HepG2 (cell line): ENCODE measurements around the gene TMEM63B. TPM values are rescaled to one million over a fixed set of nuclear protein-coding genes. Genes with fewer than 3 reads are reported as not detected.

Experiments used
- ARID5B ChIP-seq: IDR thresholded peaks from 2 replicates; pipeline ENCODE4 v1.4.0; 2020; ENCODE audit warnings: mild to moderate bottlenecking, missing genetic modification reagents
- ELF3 ChIP-seq: IDR thresholded peaks from 2 replicates; pipeline ENCODE4 v1.6.1; 2016; ENCODE audit warnings: missing genetic modification reagents, missing compliant biosample characterization
- KDM1A ChIP-seq: IDR thresholded peaks from 2 replicates; pipeline ENCODE4 v1.6.1; 2016; ENCODE audit warnings: missing compliant biosample characterization
- PAX8 ChIP-seq: sonication (generic); formaldehyde crosslinking; IDR thresholded peaks from 2 replicates; pipeline ENCODE4 v1.8.0; 2022; ENCODE audit warnings: mild to moderate bottlenecking, missing genetic modification reagents, borderline replicate concordance
- RFX5 ChIP-seq: IDR thresholded peaks from 2 replicates; pipeline ENCODE4 v1.6.1; 2011; ENCODE audit warnings: low read depth, low read length, improper control_type of control experiment
- SETDB1 ChIP-seq: sonication (generic); formaldehyde crosslinking; IDR thresholded peaks from 2 replicates; pipeline ENCODE4 v1.5.1; 2020; ENCODE audit warnings: missing genetic modification reagents, mild to moderate bottlenecking, borderline replicate concordance
- THAP7 ChIP-seq: sonication (generic); formaldehyde crosslinking; IDR thresholded peaks from 2 replicates; pipeline ENCODE4 v1.8.1; 2023; ENCODE audit warnings: mild to moderate bottlenecking, missing genetic modification reagents
- XRCC5 ChIP-seq: fragments of 200-400 bp; formaldehyde crosslinking; optimal IDR thresholded peaks from 2 replicates; pipeline ENCODE3; 2017; ENCODE audit warnings: mild to moderate bottlenecking, low read length
- ZBTB40 ChIP-seq, 2 experiments: fragments of 450-650 bp in 1 of 2; sonication (generic) in 1 of 2; formaldehyde crosslinking in 1 of 2; IDR thresholded peaks; 2 replicates each; pipeline versions ENCODE4 v1.6.1 to v1.8.0; 2016 to 2022; ENCODE audit warnings: antibody characterized with exemption in 1 of 2, mild to moderate bottlenecking in 1 of 2, missing genetic modification reagents in 1 of 2
- ZNF260 ChIP-seq: sonication (generic); formaldehyde crosslinking; IDR thresholded peaks from 2 replicates; pipeline ENCODE4 v1.4.0; 2020; ENCODE audit warnings: missing genetic modification reagents, low read depth, mild to moderate bottlenecking, borderline replicate concordance
- ZNF282 ChIP-seq: fragments of 450-650 bp; IDR thresholded peaks from 2 replicates; pipeline ENCODE4 v1.6.1; 2018; ENCODE audit not compliant: partially characterized antibody
- ZNF543 ChIP-seq: sonication (generic); formaldehyde crosslinking; IDR thresholded peaks from 2 replicates; pipeline ENCODE4 v1.4.0; 2020; ENCODE audit warnings: mild to moderate bottlenecking, missing genetic modification reagents
- ZNF766 ChIP-seq: sonication (generic); formaldehyde crosslinking; IDR thresholded peaks from 2 replicates; pipeline ENCODE4 v1.5.0; 2020; ENCODE audit warnings: missing genetic modification reagents, borderline replicate concordance
- ZNF781 ChIP-seq: sonication (generic); formaldehyde crosslinking; IDR thresholded peaks from 2 replicates; pipeline ENCODE4 v1.5.1; 2020; ENCODE audit warnings: borderline replicate concordance, mild to moderate bottlenecking, missing genetic modification reagents; ENCODE audit errors: not compliant biosample characterization
- polyA plus RNA-seq, 8 experiments: library from polyadenylated mRNA; depleted of rRNA in 3 of 8; stranded (reverse) in 7 of 8; unstranded in 1 of 8; fragments of >200 nt; fragmentation: Illumina TruSeq in 4 of 8; extraction: Trizol in 4 of 8; gene quantifications; 2 replicates each; pipeline versions ENCODE4 v1.2.1 to v1.2.3, GENCODE V29; 2011 to 2016; ENCODE audit warnings: low read depth in 4 of 8, missing spikeins in 1 of 8, mixed read lengths in 1 of 8; ENCODE audit not compliant: insufficient read depth in 1 of 8
- total RNA-seq, 5 experiments: library from RNA; depleted of rRNA; stranded (reverse); fragments of >200 nt; fragmentation: Illumina TruSeq; extraction: Trizol; gene quantifications; 2 replicates each; pipeline ENCODE4 v1.2.3, GENCODE V29; 2016; ENCODE audit warnings: low read depth in 1 of 5

The TMEM63B gene
- total and polyA plus RNA-seq, 2 of the 13 experiments (the other 11 are each of a cell fraction or from before 2014, with no cell fraction given) = 27.4 to 75.8 TPM

DNA sequence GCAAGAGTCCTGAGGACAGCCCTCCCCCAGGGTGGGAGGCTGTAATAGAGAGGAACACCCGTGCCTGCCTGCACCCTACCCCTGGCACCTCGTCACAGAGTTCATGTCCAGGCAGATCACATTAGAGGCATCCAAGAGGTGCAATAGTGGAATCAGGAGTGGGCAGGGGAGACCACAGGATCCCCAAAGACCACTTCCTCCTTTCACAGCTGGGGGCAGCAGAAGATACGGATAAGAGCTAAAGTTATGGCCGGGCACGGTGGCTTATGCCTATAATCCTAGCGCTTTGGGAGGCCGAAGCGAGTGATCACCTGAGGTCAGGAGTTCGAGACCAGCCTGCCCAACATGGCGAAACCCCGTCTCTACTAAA lies 29.8 kb downstream of the TMEM63B start (continued):
- TF ChIP-seq KDM1A (CRISPR knock-in tag) (0 out of 2 replicates have a peak, but pooled peaks have one; percentile 5), ZNF543 (CRISPR knock-in tag) (no peak), ZBTB40 (IDR thresholded peaks at IDR 0.05) (no peak), ZBTB40 (CRISPR knock-in tag; IDR thresholded peaks at IDR 0.05) (no peak), THAP7 (peak; percentile 40; the same call in 1 of the 2 replicates), ZNF781 (peak; percentile 23), ARID5B (no peak), PAX8 (CRISPR knock-in tag) (0 out of 2 replicates have a peak, but pooled peaks have one; percentile 39), XRCC5 (peak; percentile 6), ZNF766 (CRISPR knock-in tag) (no peak), ELF3 (CRISPR knock-in tag) (peak; percentile 12; the same call in 1 of the 2 replicates), ZNF260 (CRISPR knock-in tag) (no peak), RFX5 (no peak), SETDB1 (CRISPR knock-in tag) (no peak), ZNF282 (no peak)
